Thyroid gland (tissue), 4 donors: Measurements from ENCODE around the gene HRH4. TPM values are rescaled to one million over a fixed set of nuclear protein-coding genes. Genes with fewer than 3 reads are reported as not detected.

ENCODE experiments used
- DNase-seq, 2 donors: peaks; one replicate each; pipeline ENCODE4 v3.0.0-alpha.2; 2019
- H3K27ac ChIP-seq, 3 donors: fragments of 200-600 bp; sonication (generic); 1 replicate in 2 of 3; 2 replicates in 1 of 3; pipeline ENCODE4 v1.5.1; 2016 to 2019; ENCODE audit warnings: mild to moderate bottlenecking in 1 of 3, moderate library complexity in 1 of 3
- H3K27me3 ChIP-seq: fragments of 200-600 bp; sonication (generic); one replicate; pipeline ENCODE4 v1.5.1; 2019
- H3K36me3 ChIP-seq, 2 donors: fragments of 200-600 bp; sonication (generic); one replicate each; pipeline ENCODE4 v1.5.1; 2016 to 2019
- H3K4me1 ChIP-seq, 2 donors: fragments of 200-600 bp; sonication (generic); one replicate each; pipeline ENCODE4 v1.5.1; 2017 to 2019
- H3K4me3 ChIP-seq, 3 donors: fragments of 200-600 bp; sonication (generic); replicated peaks in 1 of 3; 1 replicate in 2 of 3; 2 replicates in 1 of 3; pipeline ENCODE4 v1.5.1; 2016; ENCODE audit warnings: mild to moderate bottlenecking in 1 of 3
- H3K9me3 ChIP-seq: fragments of 200-600 bp; sonication (generic); one replicate; pipeline ENCODE4 v1.5.1; 2017
- POLR2A ChIP-seq, 2 donors: fragments of 450-650 bp; IDR thresholded peaks; one replicate each; pipeline ENCODE4 v1.6.1; 2017; ENCODE audit warnings: antibody characterized with exemption in 2 of 2, mild to moderate bottlenecking in 2 of 2, moderate library complexity in 1 of 2
- WGBS, 2 donors: methylation state at CpG; one replicate each; pipeline ENCODE4 v1.1.5; 2017; 5-methylcytosine and 5-hydroxymethylcytosine counted together
- intact Hi-C: fragments of 100-400 bp; cut with DNase I; formaldehyde crosslinking; loops from one replicate; pipeline ENCODE4 v1.15.1; 2023
- total RNA-seq, 4 donors: library from RNA; depleted of rRNA; stranded (reverse); fragments of >200 nt; gene quantifications; one replicate each; pipeline ENCODE4 v1.2.3, GENCODE V29; 2016
- TF ChIP-seq, protein P1 (sequence below), 6 experiments: fragments of 200-600 bp in 3 of 6; fragments of 450-650 bp in 3 of 6; sonication (generic) in 3 of 6; IDR thresholded peaks; one replicate each; pipeline ENCODE4 v1.5.1; 2016 to 2019; ENCODE audit warnings: antibody characterized with exemption in 6 of 6, mild to moderate bottlenecking in 2 of 6, inconsistent platforms in 1 of 6, moderate library complexity in 1 of 6

HRH4 gene
- total RNA-seq: not detected

GRCh38 chr18:24460388-24460787, at the start of gene HRH4:
Gene HRH4, plus strand, starts transcription at chr18:24460637. Its CDS starts 92 bp downstream, at chr18:24460729.
- WGBS, 2 donors: 84% methylated on average over 1 of the region's 1 CpG
- intact Hi-C loops: no loop called here
- no peak for DNase-seq

DNA sequence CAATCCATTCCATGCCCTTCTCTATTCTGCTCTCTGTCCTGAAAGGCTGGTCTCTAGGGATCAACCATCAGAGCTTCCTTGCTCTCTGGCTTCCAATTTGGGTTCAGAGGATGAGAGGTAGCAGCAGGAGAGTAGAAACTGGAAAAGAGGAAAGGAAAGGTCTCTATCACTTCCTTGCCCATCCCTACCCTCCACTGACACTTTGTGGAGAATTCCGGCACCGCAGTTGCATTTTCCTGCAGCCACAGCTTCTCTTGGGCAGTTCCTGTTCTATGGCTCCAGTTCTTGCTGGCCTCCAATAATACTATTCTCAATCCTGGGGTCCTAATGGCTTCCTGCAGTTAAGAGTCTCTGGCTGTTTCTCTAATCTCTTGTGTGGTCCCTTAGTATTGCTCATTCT, 47.3 kb upstream of the HRH4 start:
- Histone ChIP-seq H3K27ac (no peak overlapping the region), H3K4me3 (no peak overlapping the region), H3K9me3 (no peaks in the 10 kb centered on the region), H3K36me3 (no peaks in the 10 kb centered on the region), H3K4me1 (peaks cover 0 to 3% of the 10 kb centered on the region in 2 donors), H3K27me3 (no peaks in the 10 kb centered on the region)
- WGBS, 2 donors: 83 to 94% methylated on average over 2 of the region's 2 CpGs
- TF ChIP-seq, protein P1, sequence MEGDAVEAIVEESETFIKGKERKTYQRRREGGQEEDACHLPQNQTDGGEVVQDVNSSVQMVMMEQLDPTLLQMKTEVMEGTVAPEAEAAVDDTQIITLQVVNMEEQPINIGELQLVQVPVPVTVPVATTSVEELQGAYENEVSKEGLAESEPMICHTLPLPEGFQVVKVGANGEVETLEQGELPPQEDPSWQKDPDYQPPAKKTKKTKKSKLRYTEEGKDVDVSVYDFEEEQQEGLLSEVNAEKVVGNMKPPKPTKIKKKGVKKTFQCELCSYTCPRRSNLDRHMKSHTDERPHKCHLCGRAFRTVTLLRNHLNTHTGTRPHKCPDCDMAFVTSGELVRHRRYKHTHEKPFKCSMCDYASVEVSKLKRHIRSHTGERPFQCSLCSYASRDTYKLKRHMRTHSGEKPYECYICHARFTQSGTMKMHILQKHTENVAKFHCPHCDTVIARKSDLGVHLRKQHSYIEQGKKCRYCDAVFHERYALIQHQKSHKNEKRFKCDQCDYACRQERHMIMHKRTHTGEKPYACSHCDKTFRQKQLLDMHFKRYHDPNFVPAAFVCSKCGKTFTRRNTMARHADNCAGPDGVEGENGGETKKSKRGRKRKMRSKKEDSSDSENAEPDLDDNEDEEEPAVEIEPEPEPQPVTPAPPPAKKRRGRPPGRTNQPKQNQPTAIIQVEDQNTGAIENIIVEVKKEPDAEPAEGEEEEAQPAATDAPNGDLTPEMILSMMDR (IDR thresholded peaks at IDR 0.05): no peak
- TF ChIP-seq POLR2A (IDR thresholded peaks at IDR 0.05): no peak
- intact Hi-C loops: no loop called here
- DNase-seq: no peak

More at GRCh38 chr18:24460388-24460787, at the start of gene HRH4:
- Histone ChIP-seq H3K27me3 (no peaks in the 10 kb centered on the region), H3K27ac (no peak within 1 kb of the TSS), H3K4me1 (no peaks in the 10 kb centered on the region), H3K4me3 (no peak within 1 kb of the TSS), H3K36me3 (no peaks in the 10 kb centered on the region), H3K9me3 (no peaks in the 10 kb centered on the region)
- no peak for TF ChIP-seq POLR2A (IDR thresholded peaks at IDR 0.05)
- TF ChIP-seq, protein P1 (IDR thresholded peaks at IDR 0.05): no peak

DNA sequence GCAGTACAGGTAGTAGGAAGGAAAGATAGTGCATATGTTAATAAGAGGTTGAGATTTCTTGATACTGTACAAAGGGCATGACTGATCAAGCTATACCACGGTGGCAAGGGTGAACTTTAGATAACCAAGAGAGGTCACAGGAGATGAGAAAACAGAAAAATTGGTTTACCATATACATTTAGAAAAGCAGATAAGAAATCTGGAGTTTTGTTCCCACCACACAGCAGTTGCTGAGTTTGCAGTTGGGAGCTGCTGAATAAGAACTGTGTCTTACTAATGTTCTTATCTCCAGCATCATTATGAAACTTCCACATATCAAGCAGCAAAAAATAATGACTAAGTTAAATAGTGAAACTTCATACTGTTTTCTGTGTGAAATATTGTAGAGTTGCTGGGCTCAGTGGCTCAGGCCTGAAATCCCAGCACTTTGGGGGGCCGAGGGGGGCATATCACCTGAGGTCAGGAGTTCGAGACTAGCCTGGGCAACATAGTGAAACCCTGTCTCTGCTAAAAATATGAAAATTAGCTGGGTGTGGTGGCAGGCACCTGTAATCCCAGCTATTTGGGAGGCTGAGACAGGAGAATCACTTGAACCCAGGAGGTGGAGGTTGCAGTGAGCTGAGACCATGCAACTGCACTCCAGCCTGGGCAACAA, 46.0 kb upstream of the HRH4 start:
- Histone ChIP-seq H3K27ac (no peak overlapping the region), H3K27me3 (no peaks in the 10 kb centered on the region), H3K4me3 (no peak overlapping the region), H3K36me3 (no peaks in the 10 kb centered on the region), H3K9me3 (no peaks in the 10 kb centered on the region), H3K4me1 (peaks cover 0 to 3% of the 10 kb centered on the region in 2 donors)
- intact Hi-C loops: no loop called here
- TF ChIP-seq POLR2A (IDR thresholded peaks at IDR 0.05): no peak
- TF ChIP-seq, protein P1 (IDR thresholded peaks at IDR 0.05): no peak
- DNase-seq: no peak
- 66 to 71% methylated on average over 3 of the region's 3 CpGs for WGBS, 2 donors

DNA sequence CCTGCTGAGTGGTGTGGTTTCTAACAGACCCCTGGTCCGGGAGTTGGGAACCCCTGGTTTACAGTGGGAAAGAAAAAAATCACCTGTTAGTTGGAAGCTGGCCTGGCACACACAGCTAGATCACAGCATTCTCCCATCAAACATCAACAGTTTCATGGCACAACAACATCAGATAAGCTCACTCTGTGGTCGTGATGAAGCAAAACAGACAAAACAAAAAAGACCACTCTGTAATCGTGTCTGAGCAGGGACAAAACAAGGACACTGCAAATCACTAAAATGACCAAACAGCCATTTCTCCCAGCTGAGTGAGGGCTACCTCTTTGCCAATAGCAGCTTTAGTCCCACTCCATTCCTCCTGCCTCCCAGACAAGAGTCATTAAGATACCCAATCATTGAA, 43.0 kb upstream of the HRH4 start:
- 51 to 65% methylated on average over 3 of the region's 3 CpGs for WGBS, 2 donors
- no peak overlapping the region for H3K27ac ChIP-seq
- DNase-seq: no peak
- intact Hi-C loops: no loop called here
- TF ChIP-seq POLR2A (IDR thresholded peaks at IDR 0.05): no peak
- TF ChIP-seq, protein P1 (IDR thresholded peaks at IDR 0.05): no peak
- H3K36me3 ChIP-seq: no peaks in the 10 kb centered on the region
- H3K4me3 ChIP-seq: no peak overlapping the region
- H3K9me3 ChIP-seq: no peaks in the 10 kb centered on the region
- H3K27me3 ChIP-seq: peaks cover 3% of the 10 kb centered on the region
- peaks cover 0 to 3% of the 10 kb centered on the region in 2 donors for H3K4me1 ChIP-seq

- intact Hi-C loops: loop anchor here (10.0 kb wide), 1 partner anchor 66 kb away; no protein-coding TSS in a partner anchor
- TF ChIP-seq, protein P1 (IDR thresholded peaks at IDR 0.05): no peak
- TF ChIP-seq POLR2A (IDR thresholded peaks at IDR 0.05): no peak
- H3K4me1 ChIP-seq: no peaks in the 10 kb centered on the region
- no peaks in the 10 kb centered on the region for H3K36me3 ChIP-seq
- H3K27me3 ChIP-seq: peaks cover 3% of the 10 kb centered on the region
- H3K27ac ChIP-seq: no peak overlapping the region
- H3K9me3 ChIP-seq: no peaks in the 10 kb centered on the region
- 64 to 80% methylated on average over 4 of the region's 4 CpGs for WGBS, 2 donors
- DNase-seq: no peak
- no peak overlapping the region for H3K4me3 ChIP-seq
These were observed 39.9 kb upstream of the HRH4 start for GRCh38 chr18:24420551-24420950.
